ENCODE results near the gene CCDC85A. TPM values are rescaled to one million over a fixed set of nuclear protein-coding genes. Genes with fewer than 3 reads are reported as not detected.

Gene CCDC85A
- total and polyA plus RNA-seq, 2 of the 8 experiments (the other 6 are each of a cell fraction or from before 2014, with no cell fraction given), result 0.20 TPM; not detected in 1

DNA sequence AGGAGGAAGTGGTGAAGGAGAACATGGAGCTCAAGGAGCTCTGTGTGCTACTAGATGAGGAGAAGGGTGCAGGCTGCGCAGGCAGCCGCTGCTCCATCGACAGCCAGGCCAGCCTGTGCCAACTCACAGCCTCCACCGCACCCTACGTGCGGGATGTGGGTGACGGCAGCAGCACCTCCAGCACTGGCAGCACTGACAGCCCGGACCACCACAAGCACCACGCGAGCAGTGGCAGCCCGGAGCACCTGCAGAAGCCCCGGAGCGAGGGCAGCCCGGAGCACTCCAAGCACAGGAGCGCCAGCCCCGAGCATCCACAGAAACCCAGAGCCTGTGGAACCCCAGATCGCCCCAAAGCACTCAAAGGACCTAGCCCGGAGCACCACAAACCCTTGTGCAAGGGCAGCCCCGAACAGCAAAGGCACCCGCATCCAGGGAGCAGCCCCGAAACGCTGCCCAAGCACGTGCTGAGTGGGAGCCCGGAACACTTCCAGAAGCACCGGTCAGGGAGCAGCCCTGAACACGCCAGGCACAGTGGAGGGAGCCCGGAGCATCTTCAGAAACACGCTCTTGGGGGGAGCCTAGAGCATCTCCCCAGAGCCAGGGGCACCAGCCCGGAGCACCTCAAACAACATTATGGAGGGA is 9.0 kb downstream of the CCDC85A start:
- Histone ChIP-seq H4K5ac (ENCODE audit: insufficient read length, low read depth, low read length) (no peak overlapping the region), H3K9me3 (ENCODE audit: insufficient read depth in 2 of 2, low read depth in 1 of 2, low read length in 1 of 2) (no peaks in the 10 kb centered on the region), H3K56ac (replicated peaks; ENCODE audit: insufficient read length, low read depth, low read length) (no peak overlapping the region), H3K9ac (replicated peaks in 1 of 4; ENCODE audit: extremely low read depth in 1 of 4, low read depth in 3 of 4, low read length in 3 of 4) (no peak overlapping the region), H3K4me1 (replicated peaks in 1 of 4; ENCODE audit: control insufficient read depth in 3 of 4, insufficient read depth in 4 of 4, low read length in 3 of 4) (no peaks in the 10 kb centered on the region), H2BK15ac (ENCODE audit: low read length) (no peak overlapping the region), H3K14ac (ENCODE audit: insufficient read length) (no peak overlapping the region), H3K27ac (ENCODE audit: low read depth, low read length) (no peak overlapping the region), H3K23ac (ENCODE audit: insufficient read length) (no peak overlapping the region), H2BK12ac (ENCODE audit: low read depth, low read length) (no peak overlapping the region), H2BK120ac (replicated peaks; ENCODE audit: low read depth, low read length) (no peak overlapping the region), H3K18ac (ENCODE audit: extremely low read depth, low read length) (no peak overlapping the region), H2AK5ac (ENCODE audit: low read depth, low read length) (no peak overlapping the region), H3K79me2 (ENCODE audit: control insufficient read depth in 1 of 2, insufficient read depth in 2 of 2, low read length in 2 of 2) (no peaks in the 10 kb centered on the region), H2AFZ (ENCODE audit: low read length) (no peak overlapping the region), H3K4ac (replicated peaks; ENCODE audit: insufficient read length, low read depth, low read length) (no peak overlapping the region), H3K23me2 (ENCODE audit: low read depth, low read length) (no peaks in the 10 kb centered on the region), H2BK20ac (ENCODE audit: low read length) (no peak overlapping the region), H3K36me3 (ENCODE audit: control insufficient read depth in 2 of 4, insufficient read depth in 4 of 4, low read length in 3 of 4) (no peaks in the 10 kb centered on the region), H3K27me3 (replicated peaks in 1 of 4; ENCODE audit: control insufficient read depth in 3 of 4, extremely low read depth in 1 of 4, insufficient read depth in 3 of 4, low read length in 3 of 4) (peaks cover 0 to 17% (median 4%) of the 10 kb centered on the region in 4 experiments; a peak in 3 of 7 replicates), H4K8ac (ENCODE audit: extremely low read depth, insufficient read depth, low read length) (no peak overlapping the region), H3K4me3 (ENCODE audit: extremely low read depth in 1 of 4, insufficient read depth in 2 of 4, low read depth in 3 of 4, low read length in 4 of 4) (no peak overlapping the region), H4K20me1 (replicated peaks in 1 of 2; ENCODE audit: control insufficient read depth in 1 of 2, insufficient read depth in 2 of 2, low read length in 2 of 2) (peaks cover 2 to 6% of the 10 kb centered on the region in 2 experiments), H2BK5ac (ENCODE audit: low read depth, low read length) (no peak overlapping the region), H3K4me2 (ENCODE audit: insufficient read depth in 1 of 2, low read depth in 2 of 2, low read length in 2 of 2) (no peak overlapping the region), H3K79me1 (ENCODE audit: low read depth, low read length) (no peaks in the 10 kb centered on the region; the same call in 1 of the 2 replicates), H4K91ac (replicated peaks; ENCODE audit: insufficient read length, low read length) (no peak overlapping the region)
- ChIA-PET POLR2A (ENCODE audit: partially characterized antibody) (no interaction called here), CTCF (ENCODE audit: partially characterized antibody) (interaction anchor here (0.7 to 2.9 kb wide), 7 partner anchors 10 to 557 kb away, joined by 3 to 9 read pairs (median 4); no protein-coding TSS in a partner anchor)
- FAIRE-seq (no peak), DNase-seq (ENCODE audit: low read depth in 1 of 2, low spot score in 2 of 2) (no peak)
- 89% methylated on average over 27 of the region's 29 CpGs; no CpG with 5 or more reads in 1 of the 2 experiments for WGBS, 2 experiments (ENCODE audit: extremely low coverage in 1 of 2, insufficient coverage in 1 of 2, insufficient read length in 1 of 2, insufficient replicate concordance in 2 of 2, low coverage in 1 of 2, low lambda C conversion rate in 2 of 2, missing lambda C conversion rate in 1 of 2)
- TF ChIP-seq PHF8 (conservative IDR thresholded peaks at IDR 0.05; ENCODE audit: low read depth, low read length), result no peak
- no peak for TF ChIP-seq TEAD4 (IDR thresholded peaks at IDR 0.05; ENCODE audit: low read depth, low read length)
- no peak for TF ChIP-seq KDM5A (IDR thresholded peaks at IDR 0.05; ENCODE audit: low read length)

Data from H1 (cell line).